Measurements from ENCODE around the gene LIN54.
A peak's percentile ranks its signal among the peaks of the same experiment; 100 is the strongest.

Gene LIN54

GRCh38 chr4:82891707-82892466, 118.7 kb downstream of the LIN54 start:
- DNase-seq (ENCODE audit: low read depth): no peak

GRCh38 chr4:82890901-82891706, 119.5 kb downstream of the LIN54 start, which contains the start of gene SEC31A:
TSS of gene SEC31A (minus strand) at chr4:82891153. CDS start at chr4:82881936, 9,217 bp downstream.
- peak; percentile 61 for DNase-seq (ENCODE audit: low read depth)

GRCh38 chr4:82890528-82890900, 120.1 kb downstream of the LIN54 start:
- no peak for DNase-seq (ENCODE audit: low read depth)

GRCh38 chr4:82889287-82889686, 121.3 kb downstream of the LIN54 start:
- DNase-seq (ENCODE audit: low read depth): no peak

GRCh38 chr4:82886147-82886942, 124.3 kb downstream of the LIN54 start:
- DNase-seq (ENCODE audit: low read depth): no peak

- DNase-seq (ENCODE audit: low read depth): no peak
These were observed 125.2 kb downstream of the LIN54 start for GRCh38 chr4:82885410-82885809.

Measured in non-pigmented ciliary epithelial cell (primary cell).